Activated effector memory CD4-positive, alpha-beta T cell treated with Interleukin-2 at 50 U/mL for 16 hours (primary cell): ENCODE measurements around the gene ATL3.
"Not testable (repeated sequence)": the region's sequence is repeated elsewhere in the genome, so short reads cannot be mapped to it uniquely, and the experiment has no call there.

Experiments
- DNase-seq: peaks from one replicate; pipeline ENCODE4 v3.0.0-alpha.2; 2020

ATL3 gene

GRCh38 chr11:63680834-63681320 lies 9.7 kb upstream of the ATL3 start:
- DNase-seq, result no peak

- no peak for DNase-seq
These were observed 2.4 kb upstream of the ATL3 start for GRCh38 chr11:63673579-63673978.

- DNase-seq, result no peak
These were observed 1.9 kb upstream of the ATL3 start for GRCh38 chr11:63672936-63673539.

GRCh38 chr11:63672156-63672463 lies 934 bp upstream of the ATL3 start:
- DNase-seq, result no peak

- DNase-seq, result peak; percentile 25
These were observed 499 bp downstream of the ATL3 start for GRCh38 chr11:63670433-63671321.

GRCh38 chr11:63670096-63670432 lies 1.1 kb downstream of the ATL3 start:
- DNase-seq, result no peak

- DNase-seq, result no peak
These were observed 3.0 kb downstream of the ATL3 start for GRCh38 chr11:63667995-63668795.

- DNase-seq, result no peak
These were observed 4.3 kb downstream of the ATL3 start for GRCh38 chr11:63666874-63667273.

- DNase-seq, result no peak
These were observed 7.4 kb downstream of the ATL3 start for GRCh38 chr11:63663809-63664208.

- no peak for DNase-seq
These were observed 10.2 kb downstream of the ATL3 start for GRCh38 chr11:63660972-63661371.

GRCh38 chr11:63652671-63653070 lies 18.5 kb downstream of the ATL3 start:
- DNase-seq, result no peak

GRCh38 chr11:63643205-63643604 lies 28.0 kb downstream of the ATL3 start:
- DNase-seq, result no peak

- no peak for DNase-seq
These were observed 29.4 kb downstream of the ATL3 start for GRCh38 chr11:63641727-63642126.

- no peak for DNase-seq
These were observed 31.9 kb downstream of the ATL3 start for GRCh38 chr11:63639199-63639832.

- not testable (repeated sequence) for DNase-seq
These were observed 32.7 kb downstream of the ATL3 start for GRCh38 chr11:63638436-63638835.

- DNase-seq, result peak; percentile 47
These were observed 35.3 kb downstream of the ATL3 start for GRCh38 chr11:63635762-63636465.

- no peak for DNase-seq
These were observed 41.8 kb downstream of the ATL3 start for GRCh38 chr11:63629426-63629825.

- no peak for DNase-seq
These were observed 47.5 kb downstream of the ATL3 start for GRCh38 chr11:63623513-63624140.

- DNase-seq, result no peak
These were observed 48.9 kb downstream of the ATL3 start for GRCh38 chr11:63622323-63622722.

- no peak for DNase-seq
These were observed 50.1 kb downstream of the ATL3 start for GRCh38 chr11:63621071-63621470.

GRCh38 chr11:63619967-63620366 lies 51.2 kb downstream of the ATL3 start:
- DNase-seq, result no peak

- not testable (repeated sequence) for DNase-seq
These were observed 53.5 kb downstream of the ATL3 start for GRCh38 chr11:63617686-63618085.
